A549 (cell line): Measurements from ENCODE around the gene TIRAP.

Experiments used
- ATOH8 ChIP-seq: fragments of 250-450 bp; sonication (Bioruptor Pico); IDR thresholded peaks from 2 replicates; pipeline ENCODE4 v1.5.0; 2020; ENCODE audit warnings: low read depth, mild to moderate bottlenecking, moderate library complexity
- CEBPB ChIP-seq, 2 experiments: fragments of >200 bp in 1 of 2; sonication (Bioruptor Twin) in 1 of 2; formaldehyde crosslinking in 1 of 2; IDR thresholded peaks; 2 replicates each; pipeline ENCODE4 v1.6.1; 2012 to 2016
- CTCF ChIP-seq: fragments of >200 bp; sonication (Bioruptor Twin); formaldehyde crosslinking; IDR thresholded peaks from 3 replicates; pipeline ENCODE4 v1.5.1; 2016
- E2F6 ChIP-seq: IDR thresholded peaks from 2 replicates; pipeline ENCODE4 v1.6.1; 2012; ENCODE audit warnings: low read depth, borderline replicate concordance
- MAZ ChIP-seq: fragments of 150-350 bp; IDR thresholded peaks from 2 replicates; pipeline ENCODE4 v1.6.1; 2014; ENCODE audit warnings: antibody characterized with exemption, low read depth, low read length, borderline replicate concordance
- PHF8 ChIP-seq: fragments of 200-600 bp; sonication (generic); IDR thresholded peaks from 2 replicates; pipeline ENCODE4 v1.6.1; 2016; ENCODE audit warnings: low read depth, mild to moderate bottlenecking, antibody characterized with exemption, moderate library complexity, borderline replicate concordance
- POLR2A ChIP-seq: IDR thresholded peaks from 2 replicates; pipeline ENCODE4 v1.6.1; 2012; ENCODE audit warnings: mild to moderate bottlenecking, low read length
- REST ChIP-seq: fragments of 200-600 bp; sonication (generic); IDR thresholded peaks from 2 replicates; pipeline ENCODE4 v1.6.1; 2016; ENCODE audit warnings: antibody characterized with exemption, mild to moderate bottlenecking, moderate library complexity
- RNF2 ChIP-seq: fragments of 200-600 bp; sonication (generic); IDR thresholded peaks from 2 replicates; pipeline ENCODE4 v1.6.1; 2016; ENCODE audit warnings: low read depth, mild to moderate bottlenecking, antibody characterized with exemption, moderate library complexity, borderline replicate concordance

GRCh38 chr11:126282361-126282735 lies 545 bp upstream of the TIRAP start:
- no peak for TF ChIP-seq CTCF
- TF ChIP-seq E2F6: no peak
- no peak for TF ChIP-seq RNF2
- TF ChIP-seq ATOH8 (CRISPR knock-in tag): no peak
- TF ChIP-seq POLR2A: no peak
- TF ChIP-seq MAZ: no peak
- TF ChIP-seq CEBPB (IDR thresholded peaks at IDR 0.05): no peak
- no peak for TF ChIP-seq REST
- no peak for TF ChIP-seq PHF8
